HCT116 (cell line): ENCODE results near the gene VIPR1. TPM values are rescaled to one million over a fixed set of nuclear protein-coding genes. Genes with fewer than 3 reads are reported as not detected.

ENCODE experiments used
- ATAC-seq: fragments of 200-7000 bp; cut with Tn5 transposase; 2 replicates; pipeline ENCODE4 v1.9.1; 2020; ENCODE audit warnings: mild to moderate bottlenecking, moderate library complexity
- BruUV-seq: library from RNA; stranded (reverse); fragments of 400-500 nt; replicated peaks from 2 replicates; lab custom pipeline; 2021; lab: Mats Ljungman, UMichigan
- CTCF ChIA-PET: fragments of 300-600 bp; sonication (Branson Sonifier 250); formaldehyde crosslinking; loops from one replicate; lab custom pipeline; 2021; ENCODE audit warnings: antibody characterized with exemption; lab: Charles Lee
- POLR2A ChIA-PET: fragments of 300-600, 350-600 bp; sonication (Branson Sonifier 250); formaldehyde crosslinking; loops from one replicate; lab custom pipeline; 2021; ENCODE audit warnings: antibody characterized with exemption; lab: Charles Lee
- RAD21 ChIA-PET, 2 experiments: fragments of 300-600 bp; sonication (Branson Sonifier 250); formaldehyde crosslinking; loops; one replicate each; lab custom pipeline; 2023; ENCODE audit warnings: low total read pairs in 2 of 2; ENCODE audit not compliant: uncharacterized antibody in 2 of 2, unreplicated experiment in 2 of 2, low non-redundant PET in 1 of 2; lab: Charles Lee
- DNase-seq: peaks from one replicate; pipeline ENCODE4 v3.0.0-alpha.2; 2010; ENCODE audit warnings: low read depth, low spot score
- H2AFZ ChIP-seq: fragments of 200-600 bp; shearing (Covaris generic), sonication (generic); 2 replicates; pipeline ENCODE4 v1.6.1; 2017; ENCODE audit warnings: low read depth, mixed run types, mixed read lengths, antibody characterized with exemption, low read length; ENCODE audit not compliant: poor library complexity, severe bottlenecking
- H3K27ac ChIP-seq: 2 replicates; pipeline ENCODE4 v1.5.1; 2012; ENCODE audit warnings: low read depth, low read length
- H3K27me3 ChIP-seq: fragments of 200-600 bp; sonication (generic); 2 replicates; pipeline ENCODE4 v1.6.1; 2016; ENCODE audit warnings: mixed run types, low read length, mixed read lengths; ENCODE audit not compliant: insufficient read depth
- H3K36me3 ChIP-seq, 2 experiments: fragments of 200-500 bp in 1 of 2; fragments of 200-600 bp in 1 of 2; sonication (Bioruptor generic) in 1 of 2; sonication (generic) in 1 of 2; 2 replicates each; pipeline versions ENCODE4 v1.5.1 to v1.6.1; 2014 to 2016; ENCODE audit warnings: low read length in 2 of 2, inconsistent platforms in 1 of 2, mixed read lengths in 1 of 2, mixed run types in 1 of 2; ENCODE audit not compliant: insufficient read depth in 2 of 2, control insufficient read depth in 1 of 2
- H3K4me1 ChIP-seq, 2 experiments: fragments of 200-600 bp in 1 of 2; sonication (generic) in 1 of 2; 2 replicates each; pipeline versions ENCODE4 v1.5.1 to v1.6.1; 2012 to 2017; ENCODE audit warnings: low read length in 2 of 2, inconsistent platforms in 1 of 2, mild to moderate bottlenecking in 1 of 2, mixed read lengths in 1 of 2, mixed run types in 1 of 2, moderate library complexity in 1 of 2; ENCODE audit not compliant: insufficient read depth in 2 of 2, control insufficient read depth in 1 of 2
- H3K4me2 ChIP-seq: fragments of 200-600 bp; sonication (generic); 2 replicates; pipeline ENCODE4 v1.6.1; 2017; ENCODE audit warnings: mixed run types, low read length, mixed read lengths
- H3K4me3 ChIP-seq, 2 experiments: fragments of 200-600 bp in 1 of 2; sonication (generic) in 1 of 2; replicated peaks in 1 of 2; 2 replicates each; pipeline ENCODE4 v1.5.1; 2011 to 2016; ENCODE audit warnings: low read length in 2 of 2, control low read depth in 1 of 2, low read depth in 1 of 2, mild to moderate bottlenecking in 1 of 2, mixed read lengths in 1 of 2, mixed run types in 1 of 2
- H3K79me2 ChIP-seq: fragments of 200-600 bp; sonication (generic); 2 replicates; pipeline ENCODE4 v1.6.1; 2017; ENCODE audit warnings: mild to moderate bottlenecking, mixed run types, low read length, moderate library complexity, mixed read lengths; ENCODE audit not compliant: insufficient read depth
- H3K9ac ChIP-seq: fragments of 200-600 bp; sonication (generic); 2 replicates; pipeline ENCODE4 v1.6.1; 2016; ENCODE audit warnings: low read length, mixed read lengths
- H3K9me2 ChIP-seq: fragments of 200-600 bp; sonication (generic), shearing (Covaris generic); 2 replicates; pipeline ENCODE4 v1.6.1; 2017; ENCODE audit warnings: mixed run types, mild to moderate bottlenecking, moderate library complexity; ENCODE audit not compliant: insufficient read depth
- H3K9me3 ChIP-seq, 2 experiments: fragments of 200-500 bp in 1 of 2; fragments of 200-600 bp in 1 of 2; sonication (Bioruptor generic) in 1 of 2; sonication (generic) in 1 of 2; 2 replicates each; pipeline ENCODE4 v1.6.1; 2014 to 2017; ENCODE audit warnings: low read length in 2 of 2, mixed read lengths in 2 of 2, inconsistent platforms in 1 of 2, low read depth in 1 of 2, mild to moderate bottlenecking in 1 of 2, mixed run types in 1 of 2, moderate library complexity in 1 of 2; ENCODE audit not compliant: control insufficient read depth in 1 of 2, insufficient read depth in 1 of 2
- H4K20me1 ChIP-seq: fragments of 200-600 bp; sonication (generic), shearing (Covaris generic); 2 replicates; pipeline ENCODE4 v1.6.1; 2017; ENCODE audit warnings: mixed run types, mild to moderate bottlenecking, moderate library complexity; ENCODE audit not compliant: insufficient read depth
- CBX3 ChIP-seq: IDR thresholded peaks from 2 replicates; pipeline ENCODE4 v1.6.1; 2012; ENCODE audit warnings: low read depth
- CEBPB ChIP-seq: IDR thresholded peaks from 2 replicates; pipeline ENCODE4 v1.6.1; 2012; ENCODE audit warnings: low read depth
- ELF1 ChIP-seq: IDR thresholded peaks from 2 replicates; pipeline ENCODE4 v1.6.1; 2012; ENCODE audit warnings: low read depth, borderline replicate concordance
- EZH2 ChIP-seq: fragments of 200-600 bp; sonication (generic); IDR thresholded peaks from 2 replicates; pipeline ENCODE4 v1.6.1; 2017; ENCODE audit warnings: antibody characterized with exemption, mixed run types
- EZH2phosphoT487 ChIP-seq: fragments of 200-600 bp; IDR thresholded peaks from 2 replicates; pipeline ENCODE4 v1.6.1; 2018; ENCODE audit warnings: antibody characterized with exemption, borderline replicate concordance
- FOSL1 ChIP-seq: IDR thresholded peaks from 2 replicates; pipeline ENCODE4 v1.6.1; 2012; ENCODE audit warnings: low read depth
- POLR2A ChIP-seq: IDR thresholded peaks from 2 replicates; pipeline ENCODE4 v1.7.0; 2011; ENCODE audit warnings: borderline replicate concordance; ENCODE audit not compliant: insufficient read depth, insufficient read length; ENCODE audit errors: extremely low read depth
- POLR2AphosphoS5 ChIP-seq: IDR thresholded peaks from 2 replicates; pipeline ENCODE4 v1.6.1; 2011; ENCODE audit warnings: mild to moderate bottlenecking, low read depth, low read length, moderate library complexity
- SIN3A ChIP-seq: IDR thresholded peaks from 2 replicates; pipeline ENCODE4 v1.6.1; 2012; ENCODE audit warnings: low read depth
- SRF ChIP-seq: IDR thresholded peaks from 2 replicates; pipeline ENCODE4 v1.6.1; 2012; ENCODE audit warnings: low read depth
- TCF7L2 ChIP-seq: IDR thresholded peaks from 2 replicates; pipeline ENCODE4 v1.7.0; 2011; ENCODE audit warnings: borderline replicate concordance, inconsistent platforms; ENCODE audit not compliant: insufficient read depth, insufficient read length; ENCODE audit errors: extremely low read depth
- YY1 ChIP-seq: IDR thresholded peaks from 2 replicates; pipeline ENCODE4 v1.6.1; 2011; ENCODE audit warnings: low read length, low read depth, moderate library complexity, mild to moderate bottlenecking; ENCODE audit not compliant: insufficient replicate concordance; ENCODE audit errors: extremely low read depth
- ZNF274 ChIP-seq: fragments of 200-500 bp; sonication (Bioruptor generic); IDR thresholded peaks from 2 replicates; pipeline ENCODE4 v1.6.1; 2014; ENCODE audit warnings: mild to moderate bottlenecking, low read depth, low read length, inconsistent platforms
- intact Hi-C: fragments of 100-400 bp; cut with micrococcal nuclease; formaldehyde crosslinking; loops from 2 replicates; pipeline ENCODE4 v1.10.0; 2022
- total RNA-seq: library from RNA; stranded (reverse); gene quantifications from one replicate; pipeline ENCODE4 v1.2.1, GENCODE V29; 2021; ENCODE audit not compliant: unreplicated experiment
- TF ChIP-seq, protein P1 (sequence below): IDR thresholded peaks from 2 replicates; pipeline ENCODE4 v1.6.1; 2012; ENCODE audit warnings: low read depth
- TF ChIP-seq, protein P2 (sequence below): IDR thresholded peaks from 2 replicates; pipeline ENCODE4 v1.6.1; 2012
- TF ChIP-seq, protein P3 (sequence below): IDR thresholded peaks from 2 replicates; pipeline ENCODE4 v1.6.1; 2011; ENCODE audit warnings: mild to moderate bottlenecking, low read length, moderate library complexity; ENCODE audit not compliant: insufficient replicate concordance; ENCODE audit errors: extremely low read depth
- TF ChIP-seq, protein P4 (sequence below), 3 experiments: fragments of 200-600 bp in 1 of 3; sonication (generic) in 1 of 3; IDR thresholded peaks in 2 of 3; conservative IDR thresholded peaks in 1 of 3; 2 replicates each; pipeline ENCODE4 v1.5.1; 2012 to 2017; ENCODE audit warnings: low read depth in 2 of 3, low read length in 2 of 3, antibody characterized with exemption in 1 of 3, borderline replicate concordance in 1 of 3, control low read depth in 1 of 3, mild to moderate bottlenecking in 1 of 3, mixed read lengths in 1 of 3, mixed run types in 1 of 3, moderate library complexity in 1 of 3; ENCODE audit not compliant: insufficient read depth in 1 of 3

Gene VIPR1
- total RNA-seq, 1 experiment from 2014 or later = 9.6 TPM

DNA sequence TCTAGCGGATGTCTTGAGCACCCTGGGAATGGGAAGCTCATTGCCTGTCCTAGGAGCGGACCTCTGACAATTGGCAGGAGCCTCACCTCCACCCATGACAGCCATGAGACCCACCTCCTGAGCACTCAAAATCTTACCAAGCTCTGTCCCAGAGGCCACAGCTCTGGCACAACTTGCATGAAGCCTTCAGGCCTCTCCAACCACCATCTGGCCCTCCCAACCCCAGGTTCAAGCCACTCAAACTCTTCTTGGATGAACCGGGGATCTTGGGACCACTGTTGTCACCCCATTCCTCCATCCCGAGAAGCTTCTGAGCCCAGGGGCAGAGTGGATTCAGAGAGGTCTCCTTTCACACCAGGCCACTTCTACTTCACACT is 1.5 kb downstream of the VIPR1 start:
- intact Hi-C loops = no loop called here
- CTCF ChIA-PET = no interaction called here

More for the DNA sequence above, 1.5 kb downstream of the VIPR1 start:
- Histone ChIP-seq H3K79me2 (no peaks in the 10 kb centered on the region), H2AFZ (no peak overlapping the region), H3K27ac (no peak overlapping the region), H3K9me2 (no peaks in the 10 kb centered on the region), H4K20me1 (no peaks in the 10 kb centered on the region), H3K36me3 (no peaks in the 10 kb centered on the region), H3K9ac (no peak overlapping the region), H3K27me3 (no peaks in the 10 kb centered on the region), H3K4me2 (no peak overlapping the region), H3K4me1 (peaks cover 15 to 53% of the 10 kb centered on the region in 2 experiments), H3K9me3 (no peaks in the 10 kb centered on the region), H3K4me3 (no peak overlapping the region)
- ATAC-seq (no peak), DNase-seq (no peak)
- ChIA-PET RAD21 (no interaction called here), POLR2A (no interaction called here)
- no TSS peak for BruUV-seq
- TF ChIP-seq CBX3 (no peak), SIN3A (no peak), TCF7L2 (no peak), CEBPB (no peak), POLR2AphosphoS5 (no peak), ZNF274 (no peak), ELF1 (no peak), YY1 (no peak), EZH2 (no peak), EZH2phosphoT487 (no peak), POLR2A (no peak), SRF (no peak), FOSL1 (no peak)
- TF ChIP-seq, protein P1, sequence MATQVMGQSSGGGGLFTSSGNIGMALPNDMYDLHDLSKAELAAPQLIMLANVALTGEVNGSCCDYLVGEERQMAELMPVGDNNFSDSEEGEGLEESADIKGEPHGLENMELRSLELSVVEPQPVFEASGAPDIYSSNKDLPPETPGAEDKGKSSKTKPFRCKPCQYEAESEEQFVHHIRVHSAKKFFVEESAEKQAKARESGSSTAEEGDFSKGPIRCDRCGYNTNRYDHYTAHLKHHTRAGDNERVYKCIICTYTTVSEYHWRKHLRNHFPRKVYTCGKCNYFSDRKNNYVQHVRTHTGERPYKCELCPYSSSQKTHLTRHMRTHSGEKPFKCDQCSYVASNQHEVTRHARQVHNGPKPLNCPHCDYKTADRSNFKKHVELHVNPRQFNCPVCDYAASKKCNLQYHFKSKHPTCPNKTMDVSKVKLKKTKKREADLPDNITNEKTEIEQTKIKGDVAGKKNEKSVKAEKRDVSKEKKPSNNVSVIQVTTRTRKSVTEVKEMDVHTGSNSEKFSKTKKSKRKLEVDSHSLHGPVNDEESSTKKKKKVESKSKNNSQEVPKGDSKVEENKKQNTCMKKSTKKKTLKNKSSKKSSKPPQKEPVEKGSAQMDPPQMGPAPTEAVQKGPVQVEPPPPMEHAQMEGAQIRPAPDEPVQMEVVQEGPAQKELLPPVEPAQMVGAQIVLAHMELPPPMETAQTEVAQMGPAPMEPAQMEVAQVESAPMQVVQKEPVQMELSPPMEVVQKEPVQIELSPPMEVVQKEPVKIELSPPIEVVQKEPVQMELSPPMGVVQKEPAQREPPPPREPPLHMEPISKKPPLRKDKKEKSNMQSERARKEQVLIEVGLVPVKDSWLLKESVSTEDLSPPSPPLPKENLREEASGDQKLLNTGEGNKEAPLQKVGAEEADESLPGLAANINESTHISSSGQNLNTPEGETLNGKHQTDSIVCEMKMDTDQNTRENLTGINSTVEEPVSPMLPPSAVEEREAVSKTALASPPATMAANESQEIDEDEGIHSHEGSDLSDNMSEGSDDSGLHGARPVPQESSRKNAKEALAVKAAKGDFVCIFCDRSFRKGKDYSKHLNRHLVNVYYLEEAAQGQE = no peak
- TF ChIP-seq, protein P2, sequence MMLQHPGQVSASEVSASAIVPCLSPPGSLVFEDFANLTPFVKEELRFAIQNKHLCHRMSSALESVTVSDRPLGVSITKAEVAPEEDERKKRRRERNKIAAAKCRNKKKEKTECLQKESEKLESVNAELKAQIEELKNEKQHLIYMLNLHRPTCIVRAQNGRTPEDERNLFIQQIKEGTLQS = no peak
- TF ChIP-seq, protein P3, sequence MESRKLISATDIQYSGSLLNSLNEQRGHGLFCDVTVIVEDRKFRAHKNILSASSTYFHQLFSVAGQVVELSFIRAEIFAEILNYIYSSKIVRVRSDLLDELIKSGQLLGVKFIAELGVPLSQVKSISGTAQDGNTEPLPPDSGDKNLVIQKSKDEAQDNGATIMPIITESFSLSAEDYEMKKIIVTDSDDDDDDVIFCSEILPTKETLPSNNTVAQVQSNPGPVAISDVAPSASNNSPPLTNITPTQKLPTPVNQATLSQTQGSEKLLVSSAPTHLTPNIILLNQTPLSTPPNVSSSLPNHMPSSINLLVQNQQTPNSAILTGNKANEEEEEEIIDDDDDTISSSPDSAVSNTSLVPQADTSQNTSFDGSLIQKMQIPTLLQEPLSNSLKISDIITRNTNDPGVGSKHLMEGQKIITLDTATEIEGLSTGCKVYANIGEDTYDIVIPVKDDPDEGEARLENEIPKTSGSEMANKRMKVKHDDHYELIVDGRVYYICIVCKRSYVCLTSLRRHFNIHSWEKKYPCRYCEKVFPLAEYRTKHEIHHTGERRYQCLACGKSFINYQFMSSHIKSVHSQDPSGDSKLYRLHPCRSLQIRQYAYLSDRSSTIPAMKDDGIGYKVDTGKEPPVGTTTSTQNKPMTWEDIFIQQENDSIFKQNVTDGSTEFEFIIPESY = no peak
- TF ChIP-seq, protein P4, sequence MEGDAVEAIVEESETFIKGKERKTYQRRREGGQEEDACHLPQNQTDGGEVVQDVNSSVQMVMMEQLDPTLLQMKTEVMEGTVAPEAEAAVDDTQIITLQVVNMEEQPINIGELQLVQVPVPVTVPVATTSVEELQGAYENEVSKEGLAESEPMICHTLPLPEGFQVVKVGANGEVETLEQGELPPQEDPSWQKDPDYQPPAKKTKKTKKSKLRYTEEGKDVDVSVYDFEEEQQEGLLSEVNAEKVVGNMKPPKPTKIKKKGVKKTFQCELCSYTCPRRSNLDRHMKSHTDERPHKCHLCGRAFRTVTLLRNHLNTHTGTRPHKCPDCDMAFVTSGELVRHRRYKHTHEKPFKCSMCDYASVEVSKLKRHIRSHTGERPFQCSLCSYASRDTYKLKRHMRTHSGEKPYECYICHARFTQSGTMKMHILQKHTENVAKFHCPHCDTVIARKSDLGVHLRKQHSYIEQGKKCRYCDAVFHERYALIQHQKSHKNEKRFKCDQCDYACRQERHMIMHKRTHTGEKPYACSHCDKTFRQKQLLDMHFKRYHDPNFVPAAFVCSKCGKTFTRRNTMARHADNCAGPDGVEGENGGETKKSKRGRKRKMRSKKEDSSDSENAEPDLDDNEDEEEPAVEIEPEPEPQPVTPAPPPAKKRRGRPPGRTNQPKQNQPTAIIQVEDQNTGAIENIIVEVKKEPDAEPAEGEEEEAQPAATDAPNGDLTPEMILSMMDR (IDR thresholded peaks at IDR 0.05 in 2 of 3, conservative IDR thresholded peaks at IDR 0.05 in 1 of 3; ENCODE audit: borderline replicate concordance in 1 of 3, insufficient read depth in 1 of 3, low read depth in 2 of 3, low read length in 2 of 3) = no peak
